Measurements from ENCODE around the gene SELENBP1.
A peak's percentile ranks its signal among the peaks of the same experiment; 100 is the strongest.
"Not testable (repeated sequence)": the region's sequence is repeated elsewhere in the genome, so short reads cannot be mapped to it uniquely, and the experiment has no call there.

The SELENBP1 gene

GRCh38 chr1:151377150-151377884 lies 4.8 kb upstream of the SELENBP1 start:
- no peak for FAIRE-seq

DNA sequence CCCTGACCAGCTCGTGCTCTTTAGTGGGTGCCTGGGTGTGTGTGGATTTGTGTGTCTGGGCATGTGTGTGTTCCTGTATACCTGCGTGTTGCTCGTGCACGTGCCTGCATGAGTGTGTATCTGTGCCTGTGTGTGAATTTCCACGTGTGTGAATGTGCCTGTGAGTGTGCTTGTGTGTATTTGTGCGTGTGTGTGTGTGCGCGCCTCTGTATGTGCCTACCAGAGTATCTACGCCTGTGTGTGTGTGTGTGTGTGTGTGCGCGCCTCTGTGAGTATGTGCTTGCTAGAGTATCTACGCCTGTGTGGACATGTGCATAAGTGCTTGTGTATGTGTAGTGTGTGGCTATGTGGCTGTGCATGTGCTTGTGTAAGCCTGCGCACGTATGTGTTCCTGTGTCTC lies 691 bp upstream of the SELENBP1 start:
- no peak for FAIRE-seq

DNA sequence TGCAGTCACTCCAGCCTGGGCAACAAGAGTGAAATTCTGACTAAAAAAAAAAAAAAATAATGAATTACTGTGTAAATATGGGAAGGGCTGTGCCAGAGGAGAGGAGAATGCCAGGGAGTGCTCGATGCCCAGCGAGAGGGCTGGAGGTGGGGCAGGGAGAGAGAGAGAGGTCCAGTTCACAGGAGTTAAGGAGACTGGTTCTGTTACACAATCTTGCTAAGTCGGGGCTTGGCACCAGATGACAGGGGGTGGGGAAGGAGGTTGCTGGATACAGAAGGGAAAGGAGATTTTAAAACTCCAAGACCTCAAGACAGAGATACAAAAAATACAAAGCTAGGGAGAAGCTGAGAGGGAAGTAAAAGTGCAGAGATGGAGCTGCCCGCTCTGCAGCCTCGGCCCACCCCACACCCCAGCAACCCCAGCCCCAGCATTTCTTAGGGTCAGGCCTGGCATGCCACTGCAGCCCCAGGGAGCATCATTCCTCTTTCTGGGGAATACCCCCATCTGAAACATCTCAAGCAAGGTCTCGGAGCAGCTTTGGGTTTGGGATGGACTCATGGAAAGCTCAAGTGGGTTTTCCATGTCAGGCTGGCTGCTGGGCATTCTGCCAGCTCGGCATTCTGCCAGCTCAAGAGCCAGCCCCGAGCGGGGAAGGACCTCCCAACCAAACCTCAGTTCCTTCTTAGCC lies 991 bp downstream of the SELENBP1 start:
- no peak for FAIRE-seq

DNA sequence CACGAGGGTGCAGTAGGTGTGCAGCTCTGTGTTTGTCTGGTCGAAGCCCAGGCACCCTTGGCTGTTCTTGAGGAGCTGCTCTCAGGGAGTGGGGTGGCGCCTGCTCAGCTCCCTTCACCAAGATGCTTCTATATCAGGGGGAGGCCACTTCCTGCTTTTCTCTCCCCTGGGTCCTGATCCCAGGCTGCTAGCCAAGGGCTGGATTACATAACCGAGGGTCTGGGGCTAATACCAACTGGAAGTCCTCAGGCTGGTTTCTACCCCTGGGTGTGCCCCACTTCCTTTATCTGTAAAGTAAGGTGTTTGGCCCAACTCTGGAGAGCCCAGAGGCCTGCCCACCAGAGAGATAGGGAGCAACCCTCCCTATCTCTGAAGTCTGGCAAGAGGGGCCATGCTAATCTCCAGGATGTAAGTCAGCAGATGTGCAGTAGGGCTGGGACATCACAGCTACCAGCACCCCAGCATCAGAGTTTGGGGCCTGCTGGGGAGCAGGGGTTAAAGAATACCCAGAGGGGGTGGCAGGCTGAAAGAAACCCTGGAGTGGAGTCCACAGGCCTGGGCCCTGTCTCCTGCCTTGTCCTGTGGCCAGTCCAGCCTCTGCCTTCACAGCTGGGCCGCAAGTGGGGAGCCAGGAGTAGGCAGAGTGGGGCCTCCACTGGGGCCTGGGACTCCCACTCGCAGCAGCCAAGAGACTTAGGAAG lies 2.1 kb downstream of the SELENBP1 start:
- no peak for FAIRE-seq

DNA sequence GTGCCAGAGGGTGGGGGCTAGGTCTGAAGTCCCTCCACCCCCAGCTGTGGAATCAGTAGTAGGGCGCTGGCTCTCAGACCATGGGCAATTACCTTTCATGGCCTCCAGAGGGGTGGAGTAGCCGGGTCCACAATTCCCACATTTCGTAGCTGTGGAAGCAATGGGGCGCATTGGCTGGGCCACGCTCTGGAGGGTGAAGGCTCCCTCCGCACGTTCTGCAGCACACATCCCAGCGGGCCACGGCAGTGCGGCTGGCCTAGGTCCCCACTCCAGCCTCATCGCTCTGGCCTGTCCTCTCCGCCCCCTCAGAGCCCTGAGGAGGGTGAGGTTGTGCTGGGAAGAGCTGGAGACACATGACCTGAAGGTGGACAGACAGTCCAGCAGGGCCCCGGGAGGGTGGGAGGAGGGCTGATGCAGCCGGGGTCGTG lies 2.9 kb downstream of the SELENBP1 start:
- FAIRE-seq: no peak

GRCh38 chr1:151369302-151369610 lies 3.2 kb downstream of the SELENBP1 start:
- FAIRE-seq: no peak

DNA sequence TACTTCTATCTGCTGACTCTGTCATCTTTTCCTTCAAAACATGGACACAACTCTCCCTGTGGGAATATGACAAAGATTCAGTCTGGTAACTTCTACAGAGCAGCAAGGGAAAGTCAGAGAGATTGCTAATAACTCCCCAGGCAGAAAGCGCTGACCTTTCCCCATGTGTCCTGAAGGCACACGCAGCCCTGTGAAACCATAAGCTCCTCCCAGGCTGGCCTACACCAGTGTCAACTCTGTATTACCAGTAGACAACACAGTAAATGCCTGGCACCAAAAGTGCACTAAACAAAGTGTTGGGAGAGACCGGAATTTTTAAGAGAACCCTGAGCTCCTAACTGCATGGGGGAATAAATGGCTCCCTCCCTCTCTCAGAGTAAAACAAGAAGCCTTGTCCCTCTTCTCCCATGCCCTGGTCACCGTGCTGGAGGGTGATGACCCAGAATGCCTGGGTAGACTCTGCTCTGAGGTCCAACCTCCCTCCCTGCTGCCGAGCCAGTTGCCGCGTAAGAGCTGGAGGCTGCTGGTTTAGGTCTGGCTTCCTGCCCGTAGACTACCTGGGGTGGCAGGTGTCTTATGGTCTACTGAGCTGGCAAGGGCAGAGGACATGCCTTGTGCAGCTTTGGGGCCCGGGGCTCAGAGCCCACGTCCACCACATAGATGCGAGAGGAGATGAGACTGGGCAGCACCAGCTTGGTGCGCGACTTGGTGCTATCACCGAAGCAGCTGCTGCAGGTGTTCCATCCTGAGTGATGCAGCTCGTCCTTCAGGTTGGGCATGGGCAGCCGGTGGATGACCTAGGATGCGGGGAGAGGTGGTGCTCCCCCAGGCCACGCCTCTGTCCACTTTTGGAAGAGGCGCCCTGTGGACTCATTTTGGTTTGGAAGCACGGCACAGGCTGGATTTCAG lies 3.9 kb downstream of the SELENBP1 start:
- FAIRE-seq: no peak

DNA sequence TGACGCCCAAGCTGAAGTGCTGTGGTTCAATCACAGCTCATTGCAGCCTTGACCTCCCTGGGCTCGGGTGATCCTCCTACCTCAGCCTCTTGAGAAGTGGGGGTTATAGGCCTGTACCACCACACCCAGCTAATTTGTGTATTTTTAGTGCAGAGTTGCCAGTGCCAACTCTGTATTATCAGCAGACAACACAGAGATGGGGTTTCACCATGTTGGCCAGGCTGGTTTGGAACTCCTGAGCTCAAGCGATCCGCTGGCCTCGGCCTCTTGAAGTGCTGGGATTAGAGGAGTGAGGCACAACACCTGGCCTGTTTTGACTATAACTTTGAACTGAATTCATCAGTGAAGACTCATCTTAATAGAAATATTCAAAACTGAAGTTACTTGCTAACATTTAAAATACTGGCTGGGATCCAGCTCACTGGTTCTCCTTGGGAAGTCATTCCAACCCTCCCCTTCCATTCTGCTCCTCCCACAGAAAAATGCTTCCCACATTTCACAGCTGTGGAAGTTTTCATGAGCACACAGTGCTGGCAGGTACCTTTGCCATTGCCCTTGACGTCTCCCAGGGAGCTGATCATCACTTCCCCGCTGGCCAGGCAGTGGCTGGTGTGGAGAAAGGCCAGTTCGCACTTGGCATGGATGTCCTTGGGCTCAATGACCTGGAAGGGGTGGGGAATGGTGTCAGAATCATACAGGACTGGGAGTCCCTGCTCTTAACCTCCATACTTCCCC lies 4.7 kb downstream of the SELENBP1 start:
- no peak for FAIRE-seq

- no peak for FAIRE-seq
Observed at GRCh38 chr1:151364996-151365395, 7.5 kb downstream of the SELENBP1 start.

DNA sequence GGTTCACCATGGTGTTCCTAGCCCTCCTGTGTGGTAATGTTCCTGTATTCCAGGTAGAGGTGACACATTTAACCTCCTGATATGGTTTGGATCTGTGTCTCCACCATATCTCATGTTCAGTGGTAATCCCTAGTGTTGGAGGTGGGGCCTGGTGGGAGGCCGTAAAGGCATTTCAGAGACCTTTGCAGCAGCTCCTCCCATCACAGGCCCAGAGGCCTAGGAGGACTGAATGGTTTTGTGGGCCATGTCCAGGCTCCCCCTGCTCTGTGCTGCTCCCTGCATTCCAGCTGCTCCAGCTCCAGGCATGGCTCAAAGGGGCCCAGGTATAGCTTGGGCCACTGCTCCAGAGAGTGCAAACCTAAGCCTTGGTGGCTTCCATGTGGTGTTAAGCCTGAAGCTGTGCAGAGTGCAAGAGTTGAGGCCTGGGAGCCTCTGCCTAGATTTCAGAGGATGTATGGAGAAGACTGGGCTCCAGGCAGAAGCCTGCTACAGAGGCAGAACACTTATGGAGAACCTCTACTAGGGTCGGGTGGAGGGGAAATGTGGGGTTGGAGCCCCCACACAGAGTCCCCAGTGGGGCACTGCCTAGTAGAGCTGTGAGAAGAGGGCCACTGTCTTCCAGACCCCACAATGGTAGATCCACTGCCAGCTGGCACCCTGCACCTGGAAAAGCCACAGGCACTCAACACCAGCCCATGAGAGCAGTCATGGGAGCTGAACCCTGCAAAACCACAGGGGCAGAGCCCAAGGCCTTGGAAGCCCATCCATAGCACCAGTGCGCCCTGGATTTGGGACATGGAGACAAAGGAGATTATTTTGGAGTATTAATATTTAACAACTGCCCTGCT lies 10.0 kb downstream of the SELENBP1 start:
- no peak for FAIRE-seq

- FAIRE-seq: no peak
Observed at GRCh38 chr1:151361883-151362282, 10.6 kb downstream of the SELENBP1 start.

DNA sequence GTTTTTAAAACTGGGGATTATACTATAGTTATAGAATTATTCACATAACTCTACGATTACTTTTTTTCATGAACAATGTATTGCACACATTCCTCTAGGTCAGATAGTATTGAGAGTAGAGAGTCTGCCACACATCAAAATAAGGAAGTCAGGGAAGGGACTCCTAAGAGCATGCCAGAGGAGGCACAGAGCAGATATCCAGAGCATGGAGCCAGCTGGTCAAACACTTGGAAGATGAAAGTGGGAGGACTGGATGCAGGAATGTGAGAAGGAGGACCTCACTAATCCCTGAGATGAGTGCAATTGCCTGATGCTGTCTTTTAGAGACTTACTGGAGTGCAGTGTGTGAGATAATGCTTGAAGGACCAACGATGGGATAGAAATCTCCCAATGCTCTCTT lies 15.8 kb downstream of the SELENBP1 start:
- FAIRE-seq: no peak

GRCh38 chr1:151352021-151352718 lies 20.3 kb downstream of the SELENBP1 start:
- no peak for FAIRE-seq

- not testable (repeated sequence) for FAIRE-seq
Observed at GRCh38 chr1:151350323-151350722, 22.2 kb downstream of the SELENBP1 start.

GRCh38 chr1:151347523-151348246 lies 24.8 kb downstream of the SELENBP1 start:
- no peak for FAIRE-seq

DNA sequence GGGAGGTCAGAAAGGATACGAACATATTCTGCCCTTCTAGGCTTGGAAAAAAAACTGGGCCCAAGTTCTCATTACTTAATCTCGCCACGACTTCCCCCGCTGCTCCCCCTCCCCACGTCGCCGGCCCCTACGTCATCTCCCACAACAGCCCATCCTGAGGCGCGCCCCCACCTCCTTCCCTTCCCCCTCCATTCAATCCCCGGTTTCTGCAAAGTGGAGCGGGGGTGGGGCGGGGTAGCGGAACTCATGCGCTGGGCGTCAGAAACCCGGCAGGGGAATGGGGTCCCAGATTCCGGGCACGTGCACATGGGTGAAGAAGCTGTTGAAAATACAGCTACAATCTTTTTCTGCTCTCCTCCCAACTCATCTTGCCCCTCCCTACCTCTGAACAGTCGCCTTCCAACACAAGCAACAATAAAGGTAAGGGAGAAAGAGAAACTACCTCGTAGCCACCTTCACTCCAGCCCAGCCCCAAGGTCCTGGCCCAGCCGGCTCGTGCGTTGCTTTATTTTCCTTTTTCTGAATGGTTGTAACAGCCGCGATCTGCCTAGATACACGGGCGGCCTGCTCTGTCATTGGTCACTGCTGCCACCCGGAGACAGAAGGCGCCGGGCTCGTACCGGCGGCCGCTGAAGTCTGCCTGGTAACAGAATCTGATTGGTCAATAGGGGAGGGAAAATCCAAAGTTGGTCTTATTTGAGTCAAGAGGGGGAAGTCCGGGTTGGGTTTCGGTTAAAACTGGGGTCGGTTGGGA lies 25.6 kb downstream of the SELENBP1 start, which contains the start of gene RFX5:
Gene RFX5 (minus strand): TSS at position 484 of the 754 bp plus-strand sequence. CDS start 932 bp downstream, outside the sequence.
- FAIRE-seq: peak; percentile 99

GRCh38 chr1:151346082-151346768 lies 26.3 kb downstream of the SELENBP1 start:
- FAIRE-seq: no peak

DNA sequence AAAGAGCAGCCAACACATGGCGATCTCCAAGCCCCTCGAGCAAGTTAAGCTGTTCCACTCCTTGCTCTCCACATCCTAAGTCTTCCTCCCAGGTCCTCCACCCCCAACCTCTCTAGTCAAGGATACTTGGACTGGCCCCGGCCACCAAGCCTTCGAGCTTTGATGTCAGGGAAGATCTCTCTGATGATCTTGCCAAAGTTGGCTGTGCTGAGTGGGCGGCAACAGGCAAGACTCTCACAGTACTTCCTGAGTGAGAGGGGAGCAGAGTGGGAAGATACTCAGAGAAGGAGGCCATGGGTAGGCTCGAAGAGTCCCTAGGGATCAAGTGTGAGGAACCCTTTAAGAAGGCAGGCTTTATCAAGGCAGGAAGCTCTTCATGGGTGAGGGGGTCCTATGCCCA lies 28.2 kb downstream of the SELENBP1 start:
- no peak for FAIRE-seq
